Mesothelial cell of epicardium (in vitro differentiated cells): ENCODE measurements around the gene NARS2. TPM values are rescaled to one million over a fixed set of nuclear protein-coding genes. Genes with fewer than 3 reads are reported as not detected.

ENCODE experiments used
- DNase-seq, 2 experiments: peaks; one replicate each; pipeline ENCODE4 v3.0.0; 2021; ENCODE audit warnings: low spot score in 2 of 2; ENCODE audit not compliant: unreplicated experiment in 2 of 2
- H3K27ac Mint-ChIP-seq: 2 replicates; pipeline ENCODE4 v1.8.0; 2021; ENCODE audit warnings: mixed read lengths
- H3K27me3 Mint-ChIP-seq: 2 replicates; pipeline ENCODE4 v1.8.0; 2021; ENCODE audit warnings: low read depth, mixed read lengths
- H3K36me3 Mint-ChIP-seq: 2 replicates; pipeline ENCODE4 v1.8.0; 2021; ENCODE audit warnings: mixed read lengths
- H3K4me1 Mint-ChIP-seq: 2 replicates; pipeline ENCODE4 v1.8.0; 2021; ENCODE audit warnings: mixed read lengths
- H3K4me3 Mint-ChIP-seq: 2 replicates; pipeline ENCODE4 v1.8.0; 2021; ENCODE audit warnings: mild to moderate bottlenecking, moderate library complexity, mixed read lengths
- H3K9me3 Mint-ChIP-seq: 2 replicates; pipeline ENCODE4 v1.8.0; 2021; ENCODE audit warnings: mixed read lengths
- total RNA-seq: library from RNA; stranded (reverse); gene quantifications from 3 replicates; pipeline ENCODE4 v1.2.1, GENCODE V29; 2021
- TF ChIP-seq, protein P1 (sequence below): fragments of 200-600 bp; sonication (generic); IDR thresholded peaks from one replicate; pipeline ENCODE4 v1.5.0; 2021; ENCODE audit warnings: antibody characterized with exemption; ENCODE audit not compliant: unreplicated experiment

NARS2 gene
- total RNA-seq, 1 donor from 2014 or later, result 23.1 TPM

DNA sequence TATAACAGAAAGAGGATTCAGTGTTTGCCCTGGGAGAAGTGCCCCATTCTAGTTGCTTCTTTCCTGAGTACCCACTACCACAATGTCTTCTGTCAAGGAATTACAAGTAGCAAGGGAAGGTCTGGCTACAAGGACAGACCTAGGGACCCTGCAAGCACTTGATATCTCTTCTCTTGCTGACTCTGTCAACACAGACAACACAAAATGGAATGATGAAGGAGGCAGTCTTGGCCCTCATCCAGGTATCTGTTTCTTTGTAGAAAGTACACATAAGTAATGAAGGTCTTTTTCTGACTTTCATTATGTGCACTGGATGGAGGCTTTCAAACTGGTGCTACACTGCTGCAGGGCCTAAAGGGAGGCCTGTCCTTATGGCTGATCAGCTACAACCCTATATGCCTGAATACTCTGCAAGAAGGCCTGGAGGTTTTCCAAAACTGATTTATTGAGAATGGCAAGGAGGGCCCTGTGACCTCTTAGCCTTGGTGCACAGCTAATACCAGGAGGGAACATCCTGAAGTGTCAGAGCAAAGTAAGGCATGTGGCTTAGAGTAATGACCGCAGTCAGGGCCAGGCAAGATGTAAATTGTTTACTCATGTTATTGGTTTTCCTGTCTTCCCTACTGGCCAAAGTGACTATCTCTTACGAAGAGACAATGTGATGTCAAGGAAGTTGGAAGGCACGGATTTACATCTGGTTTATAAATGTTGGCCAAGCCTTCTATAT is 188.3 kb downstream of the NARS2 start:
- peaks cover 34% of the 10 kb centered on the region for H3K4me1 Mint-ChIP-seq
- peaks cover 17% of the 10 kb centered on the region for H3K9me3 Mint-ChIP-seq
- H3K27me3 Mint-ChIP-seq, result no peaks in the 10 kb centered on the region
- H3K27ac Mint-ChIP-seq, result peak overlapping the region; percentile 84
- no peak for DNase-seq
- H3K36me3 Mint-ChIP-seq, result peaks cover 29% of the 10 kb centered on the region
- no peak overlapping the region for H3K4me3 Mint-ChIP-seq
- TF ChIP-seq, protein P1, sequence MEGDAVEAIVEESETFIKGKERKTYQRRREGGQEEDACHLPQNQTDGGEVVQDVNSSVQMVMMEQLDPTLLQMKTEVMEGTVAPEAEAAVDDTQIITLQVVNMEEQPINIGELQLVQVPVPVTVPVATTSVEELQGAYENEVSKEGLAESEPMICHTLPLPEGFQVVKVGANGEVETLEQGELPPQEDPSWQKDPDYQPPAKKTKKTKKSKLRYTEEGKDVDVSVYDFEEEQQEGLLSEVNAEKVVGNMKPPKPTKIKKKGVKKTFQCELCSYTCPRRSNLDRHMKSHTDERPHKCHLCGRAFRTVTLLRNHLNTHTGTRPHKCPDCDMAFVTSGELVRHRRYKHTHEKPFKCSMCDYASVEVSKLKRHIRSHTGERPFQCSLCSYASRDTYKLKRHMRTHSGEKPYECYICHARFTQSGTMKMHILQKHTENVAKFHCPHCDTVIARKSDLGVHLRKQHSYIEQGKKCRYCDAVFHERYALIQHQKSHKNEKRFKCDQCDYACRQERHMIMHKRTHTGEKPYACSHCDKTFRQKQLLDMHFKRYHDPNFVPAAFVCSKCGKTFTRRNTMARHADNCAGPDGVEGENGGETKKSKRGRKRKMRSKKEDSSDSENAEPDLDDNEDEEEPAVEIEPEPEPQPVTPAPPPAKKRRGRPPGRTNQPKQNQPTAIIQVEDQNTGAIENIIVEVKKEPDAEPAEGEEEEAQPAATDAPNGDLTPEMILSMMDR, result no peak

Other genes starting within 250 kb of the NARS2 start
- 38.9 to 43.6 TPM (median 39.9 TPM) in 3 replicates for gene GAB2, start 157.0 kb downstream of the NARS2 start, total RNA-seq